ENCODE results near the gene PSAT1.
A peak's percentile ranks its signal among the peaks of the same experiment; 100 is the strongest.

GRCh38 chr9:78365748-78366697 lies 69.1 kb downstream of the PSAT1 start:
- TF ChIP-seq BRCA1 (IDR thresholded peaks at IDR 0.05; ENCODE audit: low read depth, low read length) (no peak), EP300 (IDR thresholded peaks at IDR 0.05; ENCODE audit: borderline replicate concordance in 1 of 2, low read depth in 2 of 2, low read length in 2 of 2) (no peak), RAD21 (IDR thresholded peaks at IDR 0.05 in 1 of 2, conservative IDR thresholded peaks at IDR 0.05 in 1 of 2; ENCODE audit: low read depth in 2 of 2, low read length in 2 of 2) (peak; percentile 51 to 58), POLR2A (IDR thresholded peaks at IDR 0.05; ENCODE audit: control extremely low read depth in 1 of 2, low read depth in 2 of 2, low read length in 2 of 2) (no peak), RXRA (IDR thresholded peaks at IDR 0.05; ENCODE audit: insufficient read depth, low read depth, low read length) (no peak), TEAD4 (IDR thresholded peaks at IDR 0.05; ENCODE audit: low read depth, low read length) (no peak), KDM5A (IDR thresholded peaks at IDR 0.05; ENCODE audit: low read length) (no peak)
- TF ChIP-seq, protein P1, sequence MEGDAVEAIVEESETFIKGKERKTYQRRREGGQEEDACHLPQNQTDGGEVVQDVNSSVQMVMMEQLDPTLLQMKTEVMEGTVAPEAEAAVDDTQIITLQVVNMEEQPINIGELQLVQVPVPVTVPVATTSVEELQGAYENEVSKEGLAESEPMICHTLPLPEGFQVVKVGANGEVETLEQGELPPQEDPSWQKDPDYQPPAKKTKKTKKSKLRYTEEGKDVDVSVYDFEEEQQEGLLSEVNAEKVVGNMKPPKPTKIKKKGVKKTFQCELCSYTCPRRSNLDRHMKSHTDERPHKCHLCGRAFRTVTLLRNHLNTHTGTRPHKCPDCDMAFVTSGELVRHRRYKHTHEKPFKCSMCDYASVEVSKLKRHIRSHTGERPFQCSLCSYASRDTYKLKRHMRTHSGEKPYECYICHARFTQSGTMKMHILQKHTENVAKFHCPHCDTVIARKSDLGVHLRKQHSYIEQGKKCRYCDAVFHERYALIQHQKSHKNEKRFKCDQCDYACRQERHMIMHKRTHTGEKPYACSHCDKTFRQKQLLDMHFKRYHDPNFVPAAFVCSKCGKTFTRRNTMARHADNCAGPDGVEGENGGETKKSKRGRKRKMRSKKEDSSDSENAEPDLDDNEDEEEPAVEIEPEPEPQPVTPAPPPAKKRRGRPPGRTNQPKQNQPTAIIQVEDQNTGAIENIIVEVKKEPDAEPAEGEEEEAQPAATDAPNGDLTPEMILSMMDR (IDR thresholded peaks at IDR 0.05; ENCODE audit: control extremely low read depth in 1 of 3, insufficient read depth in 1 of 3, low read depth in 1 of 3, low read length in 3 of 3): peak in 2 of 3 experiments; percentile 10 to 40; a peak in 2 of 4 replicates

Measured in H1 (cell line).